DOHH2 (cell line): Measurements from ENCODE around the gene DDI2.

Source experiments
- CTCF ChIP-seq: fragments of 200-600 bp; sonication (generic); IDR thresholded peaks from one replicate; pipeline ENCODE4 v1.5.1; 2014; ENCODE audit warnings: antibody characterized with exemption, mild to moderate bottlenecking, low read depth, low read length; ENCODE audit not compliant: poor library complexity, severe bottlenecking
- EZH2phosphoT487 ChIP-seq: fragments of 200-600 bp; sonication (generic); IDR thresholded peaks from 2 replicates; pipeline ENCODE4 v1.6.1; 2017; ENCODE audit warnings: borderline replicate concordance, mild to moderate bottlenecking, antibody characterized with exemption, low read length, moderate library complexity, mixed read lengths

GRCh38 chr1:15625056-15625917 lies 8.0 kb downstream of the DDI2 start:
- TF ChIP-seq CTCF (no peak), EZH2phosphoT487 (no peak)
